MM.1S (cell line): ENCODE results near the gene TMEM184A.

ENCODE experiments used
- DNase-seq: peaks from one replicate; pipeline ENCODE4 v3.0.0-alpha.2; 2015
- H2AFZ ChIP-seq: fragments of 300-600 bp; sonication (generic); 2 replicates; pipeline ENCODE4 v1.6.0; 2016; ENCODE audit warnings: antibody characterized with exemption, low read length
- H3F3A ChIP-seq: fragments of 300-600 bp; sonication (generic); 2 replicates; pipeline ENCODE4 v1.6.1; 2016; ENCODE audit warnings: mild to moderate bottlenecking, antibody characterized with exemption, low read length, moderate library complexity, mixed read lengths; ENCODE audit not compliant: insufficient read depth
- H3K27ac ChIP-seq: fragments of 300-600 bp; sonication (generic); 2 replicates; pipeline ENCODE4 v1.5.1; 2016; ENCODE audit warnings: mild to moderate bottlenecking, low read length
- H3K27me3 ChIP-seq: fragments of 300-600 bp; sonication (generic); replicated peaks from 2 replicates; pipeline ENCODE4 v1.6.0; 2016; ENCODE audit warnings: low read length; ENCODE audit not compliant: insufficient read depth
- H3K36me3 ChIP-seq: fragments of 300-600 bp; sonication (generic); replicated peaks from 2 replicates; pipeline ENCODE4 v1.6.1; 2016; ENCODE audit warnings: mild to moderate bottlenecking, low read length, mixed read lengths; ENCODE audit not compliant: insufficient read depth
- H3K4me1 ChIP-seq: fragments of 300-600 bp; sonication (generic); 2 replicates; pipeline ENCODE4 v1.6.1; 2016; ENCODE audit warnings: low read length, mixed read lengths
- H3K4me2 ChIP-seq: fragments of 300-600 bp; sonication (generic); 2 replicates; pipeline ENCODE4 v1.6.0; 2016; ENCODE audit warnings: low read depth, low read length
- H3K4me3 ChIP-seq: fragments of 300-600 bp; sonication (generic); 2 replicates; pipeline ENCODE4 v1.5.1; 2016; ENCODE audit warnings: low read length, mixed read lengths
- H3K79me2 ChIP-seq: fragments of 300-600 bp; sonication (generic); 2 replicates; pipeline ENCODE4 v1.6.1; 2016; ENCODE audit warnings: mixed run types, low read length, mixed read lengths
- H3K9ac ChIP-seq: fragments of 300-600 bp; sonication (generic); 2 replicates; pipeline ENCODE4 v1.6.1; 2016; ENCODE audit warnings: low read length, mixed read lengths
- H3K9me2 ChIP-seq: fragments of 300-600 bp; sonication (generic); replicated peaks from 2 replicates; pipeline ENCODE4 v1.6.1; 2016; ENCODE audit warnings: mild to moderate bottlenecking, low read length, mixed read lengths; ENCODE audit not compliant: insufficient read depth
- H3K9me3 ChIP-seq: fragments of 300-600 bp; sonication (generic); replicated peaks from 2 replicates; pipeline ENCODE4 v1.6.1; 2016; ENCODE audit warnings: mild to moderate bottlenecking, low read length, mixed read lengths; ENCODE audit not compliant: insufficient read depth
- H4K20me1 ChIP-seq: fragments of 300-600 bp; sonication (generic); 2 replicates; pipeline ENCODE4 v1.6.1; 2016; ENCODE audit warnings: mild to moderate bottlenecking, low read length, moderate library complexity, mixed read lengths; ENCODE audit not compliant: insufficient read depth
- EZH2 ChIP-seq: fragments of 300-600 bp; sonication (generic); optimal IDR thresholded peaks from 2 replicates; pipeline ENCODE3; 2017; ENCODE audit warnings: low read depth, mild to moderate bottlenecking, antibody characterized with exemption, low read length, mixed read lengths
- EZH2phosphoT487 ChIP-seq: fragments of 300-600 bp; sonication (generic); IDR thresholded peaks from 2 replicates; pipeline ENCODE4 v1.6.1; 2018; ENCODE audit warnings: antibody characterized with exemption, low read length
- TF ChIP-seq, protein P1 (sequence below): fragments of 300-600 bp; sonication (generic); IDR thresholded peaks from 2 replicates; pipeline ENCODE4 v1.5.1; 2016; ENCODE audit warnings: antibody characterized with exemption, low read length, mixed read lengths

Gene TMEM184A

DNA sequence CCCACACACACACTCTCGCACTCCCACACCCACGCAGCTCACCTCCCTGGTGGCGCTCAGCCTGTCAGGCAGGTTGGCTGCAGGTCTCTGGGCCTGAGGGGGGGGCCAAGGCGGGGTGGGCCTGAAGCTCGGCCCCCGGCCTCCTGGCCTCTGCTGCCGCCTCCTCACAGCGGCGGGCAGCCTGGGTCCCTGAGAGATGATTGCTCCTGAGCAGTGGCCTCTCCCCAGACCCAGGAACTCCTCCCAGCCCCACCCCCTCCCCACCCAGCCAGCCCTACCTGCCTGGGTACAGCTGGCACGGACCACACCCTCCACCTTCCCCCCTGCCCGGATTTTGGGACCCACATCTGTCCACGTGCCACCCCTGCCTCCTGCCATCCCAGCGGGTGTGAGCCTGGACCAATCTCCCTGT lies 4.6 kb upstream of the TMEM184A start:
- Histone ChIP-seq H3K9ac (no peak overlapping the region), H3K79me2 (no peaks in the 10 kb centered on the region), H3K4me3 (no peak overlapping the region), H3K4me1 (peaks cover 10% of the 10 kb centered on the region), H3K27me3 (peaks cover 49% of the 10 kb centered on the region), H4K20me1 (no peaks in the 10 kb centered on the region), H3K9me3 (no peaks in the 10 kb centered on the region), H3K36me3 (no peaks in the 10 kb centered on the region), H3K4me2 (no peak overlapping the region), H3F3A (no peaks in the 10 kb centered on the region), H3K9me2 (no peaks in the 10 kb centered on the region), H3K27ac (no peak overlapping the region), H2AFZ (no peak overlapping the region)
- DNase-seq, result no peak
- TF ChIP-seq, protein P1, sequence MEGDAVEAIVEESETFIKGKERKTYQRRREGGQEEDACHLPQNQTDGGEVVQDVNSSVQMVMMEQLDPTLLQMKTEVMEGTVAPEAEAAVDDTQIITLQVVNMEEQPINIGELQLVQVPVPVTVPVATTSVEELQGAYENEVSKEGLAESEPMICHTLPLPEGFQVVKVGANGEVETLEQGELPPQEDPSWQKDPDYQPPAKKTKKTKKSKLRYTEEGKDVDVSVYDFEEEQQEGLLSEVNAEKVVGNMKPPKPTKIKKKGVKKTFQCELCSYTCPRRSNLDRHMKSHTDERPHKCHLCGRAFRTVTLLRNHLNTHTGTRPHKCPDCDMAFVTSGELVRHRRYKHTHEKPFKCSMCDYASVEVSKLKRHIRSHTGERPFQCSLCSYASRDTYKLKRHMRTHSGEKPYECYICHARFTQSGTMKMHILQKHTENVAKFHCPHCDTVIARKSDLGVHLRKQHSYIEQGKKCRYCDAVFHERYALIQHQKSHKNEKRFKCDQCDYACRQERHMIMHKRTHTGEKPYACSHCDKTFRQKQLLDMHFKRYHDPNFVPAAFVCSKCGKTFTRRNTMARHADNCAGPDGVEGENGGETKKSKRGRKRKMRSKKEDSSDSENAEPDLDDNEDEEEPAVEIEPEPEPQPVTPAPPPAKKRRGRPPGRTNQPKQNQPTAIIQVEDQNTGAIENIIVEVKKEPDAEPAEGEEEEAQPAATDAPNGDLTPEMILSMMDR, result no peak
- no peak for TF ChIP-seq EZH2
- no peak for TF ChIP-seq EZH2phosphoT487

- Histone ChIP-seq H3K4me1 (peaks cover 11% of the 10 kb centered on the region), H3K79me2 (no peaks in the 10 kb centered on the region), H3F3A (no peaks in the 10 kb centered on the region), H3K36me3 (no peaks in the 10 kb centered on the region), H3K9ac (no peak overlapping the region), H3K9me3 (no peaks in the 10 kb centered on the region), H2AFZ (no peak overlapping the region), H3K27ac (no peak overlapping the region), H4K20me1 (no peaks in the 10 kb centered on the region), H3K4me3 (no peak overlapping the region), H3K27me3 (peaks cover 53% of the 10 kb centered on the region), H3K9me2 (no peaks in the 10 kb centered on the region), H3K4me2 (no peak overlapping the region)
- TF ChIP-seq EZH2phosphoT487 (no peak), EZH2 (no peak)
- TF ChIP-seq, protein P1, result no peak
- no peak for DNase-seq
Measured at GRCh38 chr7:1559626-1560590, 3.9 kb upstream of the TMEM184A start.

GRCh38 chr7:1558841-1559625 lies 3.0 kb upstream of the TMEM184A start:
- DNase-seq, result no peak
- Histone ChIP-seq H3K27me3 (peaks cover 59% of the 10 kb centered on the region), H3K4me3 (no peak overlapping the region), H3K4me2 (no peak overlapping the region), H3K9me2 (no peaks in the 10 kb centered on the region), H3K79me2 (no peaks in the 10 kb centered on the region), H3K9me3 (no peaks in the 10 kb centered on the region), H3K4me1 (peaks cover 11% of the 10 kb centered on the region), H3K36me3 (no peaks in the 10 kb centered on the region), H3K27ac (no peak overlapping the region), H3F3A (no peaks in the 10 kb centered on the region), H2AFZ (no peak overlapping the region), H3K9ac (no peak overlapping the region), H4K20me1 (no peaks in the 10 kb centered on the region)
- TF ChIP-seq, protein P1, result no peak
- TF ChIP-seq EZH2, result no peak
